GM20431 (cell line): Measurements from ENCODE around the gene CYCS.

ENCODE experiments used
- in situ Hi-C: fragments of 300-500 bp; cut with MseI, MboI; formaldehyde crosslinking; loops from one replicate; pipeline ENCODE4 v1.15.0; 2020; ENCODE audit warnings: low sequenced_read_pairs; ENCODE audit not compliant: unreplicated experiment

The CYCS gene

GRCh38 chr7:25077096-25077495 lies 48.0 kb downstream of the CYCS start:
- in situ Hi-C loops: no loop called here

GRCh38 chr7:25075459-25075858 lies 49.6 kb downstream of the CYCS start:
- in situ Hi-C loops: no loop called here

- in situ Hi-C loops: no loop called here
Measured at GRCh38 chr7:25073451-25073850, 51.6 kb downstream of the CYCS start.
